SU-DHL-6 (cell line): ENCODE measurements around the gene DTX2.

Experiments used
- H2AFZ ChIP-seq: fragments of 200-600 bp; sonication (generic); 2 replicates; pipeline ENCODE4 v1.6.1; 2014; ENCODE audit warnings: low read depth, mild to moderate bottlenecking, moderate library complexity, mixed read lengths, antibody characterized with exemption, low read length; ENCODE audit not compliant: severe bottlenecking
- H3F3A ChIP-seq: fragments of 200-600 bp; shearing (Covaris generic); 2 replicates; pipeline ENCODE4 v1.6.0; 2016; ENCODE audit warnings: antibody characterized with exemption, mild to moderate bottlenecking; ENCODE audit not compliant: insufficient read depth
- H3K27ac ChIP-seq: fragments of 200-600 bp; sonication (generic); 2 replicates; pipeline ENCODE4 v1.5.1; 2016; ENCODE audit warnings: low read depth, mild to moderate bottlenecking, low read length, moderate library complexity, mixed read lengths
- H3K27me3 ChIP-seq: fragments of 200-600 bp; sonication (generic), shearing (Covaris generic); 2 replicates; pipeline ENCODE4 v1.6.0; 2014; ENCODE audit warnings: mild to moderate bottlenecking, low read length
- H3K36me3 ChIP-seq: fragments of 200-600 bp; sonication (generic); 2 replicates; pipeline ENCODE4 v1.6.1; 2014; ENCODE audit warnings: mild to moderate bottlenecking, low read length, mixed read lengths
- H3K4me2 ChIP-seq: fragments of 300-600, 200-600 bp; shearing (Covaris generic), sonication (generic); 2 replicates; pipeline ENCODE4 v1.6.0; 2014; ENCODE audit warnings: low read length, low read depth, mild to moderate bottlenecking; ENCODE audit not compliant: poor library complexity, severe bottlenecking
- H3K4me3 ChIP-seq: fragments of 200-600 bp; sonication (generic); 2 replicates; pipeline ENCODE4 v1.5.1; 2014; ENCODE audit warnings: antibody characterized with exemption, low read length, mild to moderate bottlenecking, mixed read lengths; ENCODE audit not compliant: insufficient read depth, poor library complexity, severe bottlenecking
- H3K79me2 ChIP-seq: fragments of 200-600 bp; sonication (generic); 2 replicates; pipeline ENCODE4 v1.6.1; 2014; ENCODE audit warnings: mild to moderate bottlenecking, low read length, moderate library complexity; ENCODE audit not compliant: insufficient read depth
- H3K9ac ChIP-seq: fragments of 200-600 bp; sonication (generic); 2 replicates; pipeline ENCODE4 v1.7.0; 2014; ENCODE audit warnings: mild to moderate bottlenecking, low read length
- H3K9me2 ChIP-seq: fragments of 200-600 bp; sonication (generic); replicated peaks from 2 replicates; pipeline ENCODE4 v1.6.1; 2014; ENCODE audit warnings: low read length; ENCODE audit not compliant: insufficient read depth
- H3K9me3 ChIP-seq: fragments of 200-600 bp; sonication (generic); 2 replicates; pipeline ENCODE4 v1.6.1; 2014; ENCODE audit warnings: low read length, mixed read lengths; ENCODE audit not compliant: insufficient read depth
- H4K20me1 ChIP-seq: fragments of 200-600 bp; sonication (generic); 2 replicates; pipeline ENCODE4 v1.6.1; 2014; ENCODE audit warnings: low read depth, mild to moderate bottlenecking, antibody characterized with exemption, low read length, moderate library complexity, mixed read lengths
- CTCF ChIP-seq: fragments of 200-600 bp; sonication (generic); IDR thresholded peaks from one replicate; pipeline ENCODE4 v1.5.1; 2017; ENCODE audit warnings: antibody characterized with exemption, mild to moderate bottlenecking, low read length, moderate library complexity; ENCODE audit not compliant: insufficient read depth, poor library complexity, severe bottlenecking
- EZH2phosphoT487 ChIP-seq: fragments of 200-600 bp; sonication (generic), shearing (Covaris generic); conservative IDR thresholded peaks from 2 replicates; pipeline ENCODE4 v1.6.1; 2018; ENCODE audit warnings: mild to moderate bottlenecking, antibody characterized with exemption, low read length, moderate library complexity, mixed read lengths

The DTX2 gene

GRCh38 chr7:76512941-76513816, 51.7 kb downstream of the DTX2 start:
- Histone ChIP-seq H3K9me3 (no peaks in the 10 kb centered on the region), H3K79me2 (no peaks in the 10 kb centered on the region), H3K9ac (no peak overlapping the region), H4K20me1 (no peaks in the 10 kb centered on the region), H3K27ac (no peak overlapping the region), H3K36me3 (no peaks in the 10 kb centered on the region), H3K4me3 (no peak overlapping the region), H2AFZ (no peak overlapping the region), H3K4me2 (no peak overlapping the region), H3K27me3 (no peaks in the 10 kb centered on the region), H3K9me2 (no peaks in the 10 kb centered on the region), H3F3A (no peaks in the 10 kb centered on the region)
- TF ChIP-seq CTCF, result no peak
- TF ChIP-seq EZH2phosphoT487, result no peak

- H3K79me2 ChIP-seq, result no peaks in the 10 kb centered on the region
- no peak overlapping the region for H3K4me2 ChIP-seq
- no peak overlapping the region for H3K4me3 ChIP-seq
- no peaks in the 10 kb centered on the region for H3K36me3 ChIP-seq
- H3K9me2 ChIP-seq, result no peaks in the 10 kb centered on the region
- TF ChIP-seq CTCF, result no peak
- no peak for TF ChIP-seq EZH2phosphoT487
- H4K20me1 ChIP-seq, result no peaks in the 10 kb centered on the region
- no peak overlapping the region for H3K27ac ChIP-seq
- H2AFZ ChIP-seq, result no peak overlapping the region
- no peak overlapping the region for H3K9ac ChIP-seq
- H3K27me3 ChIP-seq, result no peaks in the 10 kb centered on the region
- H3K9me3 ChIP-seq, result no peaks in the 10 kb centered on the region
- no peaks in the 10 kb centered on the region for H3F3A ChIP-seq
These were observed 52.6 kb downstream of the DTX2 start for GRCh38 chr7:76513817-76514799.

GRCh38 chr7:76514926-76515771, 53.6 kb downstream of the DTX2 start:
- Histone ChIP-seq H3K36me3 (no peaks in the 10 kb centered on the region), H3K79me2 (no peaks in the 10 kb centered on the region), H3F3A (no peaks in the 10 kb centered on the region), H3K27me3 (no peaks in the 10 kb centered on the region), H3K9me2 (no peaks in the 10 kb centered on the region), H3K9ac (no peak overlapping the region), H4K20me1 (no peaks in the 10 kb centered on the region), H3K4me3 (no peak overlapping the region), H3K9me3 (no peaks in the 10 kb centered on the region), H3K4me2 (no peak overlapping the region), H3K27ac (no peak overlapping the region), H2AFZ (no peak overlapping the region)
- TF ChIP-seq EZH2phosphoT487, result no peak
- no peak for TF ChIP-seq CTCF
